D721Med (cell line): Measurements from ENCODE around the gene ANO6.
"Not testable (repeated sequence)": the region's sequence is repeated elsewhere in the genome, so short reads cannot be mapped to it uniquely, and the experiment has no call there.

Source experiments
- DNase-seq: peaks from one replicate; pipeline ENCODE4 v3.0.0; 2011; ENCODE audit warnings: low spot score; ENCODE audit not compliant: insufficient read length
- FAIRE-seq: peaks from 2 replicates; lab custom pipeline; 2011; peaks lifted over from hg19 to GRCh38; lab: Jason Lieb, UNC
- TF ChIP-seq, protein P1 (sequence below): IDR thresholded peaks from 2 replicates; pipeline ENCODE4 v1.5.1; 2012; ENCODE audit warnings: mild to moderate bottlenecking, control low read depth; ENCODE audit not compliant: insufficient read depth; ENCODE audit errors: missing control alignments

ANO6 gene

DNA sequence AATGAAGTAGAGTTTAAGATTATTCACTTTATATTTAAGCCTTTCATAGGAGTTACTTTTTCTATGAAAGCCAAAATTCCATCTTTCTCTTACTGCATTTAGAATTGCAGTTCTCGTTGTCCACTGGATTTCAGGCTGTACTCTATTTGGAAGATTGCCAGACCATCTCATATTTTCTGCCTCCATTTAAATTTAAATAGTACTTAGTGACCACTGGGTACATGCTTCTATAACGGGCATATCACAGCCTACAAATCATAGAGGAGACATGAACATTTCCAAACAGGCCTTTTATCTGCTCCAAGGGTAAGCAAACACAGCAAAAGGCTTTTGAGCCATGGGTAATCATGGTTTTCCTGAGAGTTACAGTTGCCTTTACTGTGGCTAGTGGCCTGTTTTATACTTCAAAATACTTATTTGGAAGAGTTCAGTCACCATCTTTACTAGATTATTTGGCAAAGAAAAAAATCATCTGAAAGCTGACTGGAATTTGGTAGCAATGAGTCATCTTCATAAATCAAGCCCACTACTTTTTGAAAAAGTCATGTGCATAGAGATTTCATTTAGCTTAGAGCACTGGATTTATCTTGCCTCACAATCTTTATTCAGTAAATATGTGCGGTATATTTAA, 15.7 kb downstream of the ANO6 start:
- TF ChIP-seq, protein P1, sequence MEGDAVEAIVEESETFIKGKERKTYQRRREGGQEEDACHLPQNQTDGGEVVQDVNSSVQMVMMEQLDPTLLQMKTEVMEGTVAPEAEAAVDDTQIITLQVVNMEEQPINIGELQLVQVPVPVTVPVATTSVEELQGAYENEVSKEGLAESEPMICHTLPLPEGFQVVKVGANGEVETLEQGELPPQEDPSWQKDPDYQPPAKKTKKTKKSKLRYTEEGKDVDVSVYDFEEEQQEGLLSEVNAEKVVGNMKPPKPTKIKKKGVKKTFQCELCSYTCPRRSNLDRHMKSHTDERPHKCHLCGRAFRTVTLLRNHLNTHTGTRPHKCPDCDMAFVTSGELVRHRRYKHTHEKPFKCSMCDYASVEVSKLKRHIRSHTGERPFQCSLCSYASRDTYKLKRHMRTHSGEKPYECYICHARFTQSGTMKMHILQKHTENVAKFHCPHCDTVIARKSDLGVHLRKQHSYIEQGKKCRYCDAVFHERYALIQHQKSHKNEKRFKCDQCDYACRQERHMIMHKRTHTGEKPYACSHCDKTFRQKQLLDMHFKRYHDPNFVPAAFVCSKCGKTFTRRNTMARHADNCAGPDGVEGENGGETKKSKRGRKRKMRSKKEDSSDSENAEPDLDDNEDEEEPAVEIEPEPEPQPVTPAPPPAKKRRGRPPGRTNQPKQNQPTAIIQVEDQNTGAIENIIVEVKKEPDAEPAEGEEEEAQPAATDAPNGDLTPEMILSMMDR, result no peak
- FAIRE-seq (no peak), DNase-seq (no peak)

DNA sequence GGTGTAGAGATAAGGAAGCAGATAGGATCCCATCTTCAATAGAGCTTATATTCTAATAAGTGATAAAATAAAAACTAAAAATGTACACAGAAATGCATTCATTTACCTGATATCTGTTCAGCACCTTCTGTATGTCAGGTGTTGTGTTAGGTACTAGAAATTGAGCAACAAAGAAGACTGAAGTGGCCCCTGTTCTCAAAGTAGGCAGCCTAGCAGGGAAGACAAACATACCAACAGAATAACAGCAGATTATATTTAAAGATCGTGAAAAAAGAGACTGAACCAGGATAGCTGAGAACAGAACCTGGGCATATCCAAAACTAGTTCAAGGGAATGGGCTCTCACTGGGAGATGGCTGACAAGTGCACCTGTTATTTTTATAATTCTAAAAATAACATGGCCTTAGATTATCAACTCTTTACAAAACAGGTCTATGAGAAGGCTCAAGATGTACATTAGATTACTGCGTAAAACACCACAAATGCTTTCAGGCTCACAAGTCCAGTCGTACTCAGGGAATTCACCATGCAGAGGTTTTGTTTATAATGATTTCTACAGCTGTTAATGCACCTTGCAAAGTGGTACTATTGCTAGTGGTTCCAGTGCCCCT, 16.4 kb downstream of the ANO6 start:
- no peak for FAIRE-seq
- DNase-seq, result no peak
- TF ChIP-seq, protein P1, result no peak

DNA sequence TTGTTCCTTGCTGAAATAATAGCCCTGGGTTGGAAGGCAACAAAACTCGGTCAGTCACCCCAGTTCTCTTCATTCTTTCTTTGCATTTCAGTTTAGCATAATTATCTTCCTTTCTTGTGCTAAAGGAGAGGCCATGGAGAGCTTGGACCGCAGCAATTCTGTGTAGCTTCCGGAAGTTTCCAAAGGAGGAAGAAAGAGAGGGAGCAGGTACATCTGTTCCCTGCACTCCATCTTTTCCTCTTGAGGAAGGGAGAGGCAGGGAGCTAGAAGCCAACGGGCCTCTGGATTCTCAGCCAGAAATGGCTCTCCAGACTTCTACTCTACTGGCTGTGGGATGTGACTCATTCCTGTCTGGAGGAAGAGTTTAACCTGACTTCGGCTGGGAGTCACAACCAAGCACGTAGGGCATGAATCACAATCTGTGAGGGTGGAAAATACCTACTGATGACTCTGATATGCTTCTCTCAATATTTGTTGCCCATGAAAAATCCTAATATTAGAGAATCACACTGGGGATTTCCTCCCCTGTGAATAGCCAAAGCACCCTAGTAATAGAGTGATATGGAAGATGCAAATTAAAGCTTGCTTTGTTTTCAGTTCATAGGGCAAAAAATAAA, 17.0 kb downstream of the ANO6 start:
- TF ChIP-seq, protein P1, result no peak
- FAIRE-seq, result no peak

DNA sequence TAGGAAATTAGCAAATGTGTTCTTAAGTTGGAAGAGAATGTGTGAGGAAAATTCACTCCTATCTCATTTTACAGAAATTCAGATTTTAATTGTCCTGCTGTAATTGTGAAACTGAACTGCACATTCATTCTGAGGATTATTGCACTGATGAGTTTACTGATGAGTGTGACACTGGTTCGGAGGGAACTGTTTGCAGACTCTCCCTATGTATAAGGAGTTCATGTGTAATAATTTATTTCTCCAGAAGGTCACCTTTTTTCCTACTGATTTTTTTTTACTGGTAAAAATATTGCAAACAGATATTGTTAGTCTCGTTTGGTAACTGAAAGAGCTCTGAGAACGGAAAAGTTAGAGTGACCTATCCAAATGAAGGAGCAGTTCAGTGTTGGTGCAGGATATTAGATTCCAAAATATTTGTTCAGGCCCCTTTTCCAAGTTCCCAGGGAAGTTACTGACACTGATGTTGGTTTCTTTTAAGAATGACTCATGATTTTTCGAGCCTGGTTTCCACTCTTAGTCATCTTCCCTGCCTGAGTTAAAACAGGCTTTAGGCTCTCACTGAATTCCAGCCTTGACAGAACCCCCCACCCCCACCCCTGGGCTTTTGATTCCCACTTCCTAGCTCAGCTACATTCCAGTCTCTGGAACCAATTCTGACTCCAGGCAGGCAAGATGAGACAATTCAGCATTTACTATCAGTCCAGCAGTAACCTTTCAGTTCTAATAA, 18.4 kb downstream of the ANO6 start:
- DNase-seq, result no peak
- TF ChIP-seq, protein P1, result no peak
- no peak for FAIRE-seq

More for the DNA sequence above, 17.0 kb downstream of the ANO6 start:
- DNase-seq, result no peak

DNA sequence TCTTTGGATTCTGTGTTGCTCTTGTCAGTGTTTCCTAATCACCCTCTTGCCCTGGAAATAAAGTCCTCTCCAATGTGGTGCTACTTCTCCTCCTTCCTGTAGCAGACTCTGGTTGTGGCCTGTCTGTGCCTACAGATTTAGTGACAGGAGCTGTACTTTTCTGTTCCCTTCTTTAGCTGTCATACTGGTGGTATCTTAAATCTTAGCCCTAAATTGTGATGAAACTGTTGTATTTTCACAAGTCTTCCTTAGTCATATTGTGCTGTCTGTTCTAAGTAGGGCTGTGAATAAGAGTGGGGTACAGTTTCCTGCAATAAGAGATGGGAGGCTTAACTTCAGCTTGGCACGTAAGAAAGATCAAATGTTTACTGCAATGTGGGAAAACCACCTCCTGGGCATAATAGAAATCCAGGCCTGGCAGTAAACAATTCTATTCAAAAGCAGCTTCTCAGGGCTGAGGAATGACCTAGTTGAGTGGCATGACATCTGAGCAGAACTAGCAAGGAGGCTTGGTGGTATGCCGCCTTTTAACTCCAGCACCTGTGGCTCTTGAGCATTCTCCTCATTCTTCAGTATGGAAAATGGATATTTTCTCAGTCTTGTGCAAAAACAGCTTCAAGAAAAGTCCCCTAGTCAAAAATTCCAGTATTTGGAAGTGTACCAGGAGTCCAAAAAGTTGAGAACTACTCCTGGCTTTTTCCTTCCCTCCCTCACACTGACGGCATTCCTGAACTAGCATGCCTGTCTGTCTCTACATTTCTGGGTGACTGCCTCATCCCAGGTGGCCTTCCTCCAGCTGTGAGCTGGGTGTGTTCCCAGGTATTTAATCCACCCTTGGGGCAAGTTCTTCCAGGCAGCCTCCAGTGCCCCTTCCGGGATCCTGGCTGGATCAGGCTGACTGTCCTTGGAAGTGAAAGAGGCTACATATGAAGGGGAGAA, 19.5 kb downstream of the ANO6 start:
- FAIRE-seq (no peak), DNase-seq (no peak)
- TF ChIP-seq, protein P1, result no peak

DNA sequence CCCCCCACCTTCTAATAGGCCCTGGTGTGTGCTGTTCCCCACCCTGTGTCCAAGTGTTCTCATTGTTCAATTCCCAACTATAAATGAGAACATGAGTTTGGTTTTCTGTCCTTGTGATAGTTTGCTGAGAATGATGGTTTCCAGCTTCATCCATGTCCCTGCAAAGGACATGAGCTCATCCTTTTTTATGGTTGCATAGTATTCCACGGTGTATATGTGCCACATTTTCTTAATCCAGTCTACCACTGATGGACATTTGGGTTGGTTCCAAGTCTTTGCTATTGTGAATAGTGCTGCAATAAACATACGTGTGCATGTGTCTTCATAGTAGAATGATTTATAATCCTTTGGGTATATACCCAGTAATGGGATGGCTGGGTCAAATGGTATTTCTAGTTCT, 20.5 kb downstream of the ANO6 start:
- DNase-seq, FAIRE-seq: not testable (repeated sequence)
